Neutrophil (primary cell): Measurements from ENCODE around the gene KBTBD12.

ENCODE experiments used
- H3K27ac ChIP-seq: fragments of 200-600 bp; sonication (generic); 2 replicates; pipeline ENCODE4 v1.5.1; 2016; ENCODE audit warnings: mild to moderate bottlenecking, moderate library complexity
- H3K27me3 ChIP-seq: fragments of 200-600 bp; sonication (generic); 2 replicates; pipeline ENCODE4 v1.6.0; 2016; ENCODE audit warnings: mild to moderate bottlenecking
- H3K36me3 ChIP-seq: fragments of 200-600 bp; sonication (generic); 2 replicates; pipeline ENCODE4 v1.5.1; 2017
- H3K4me1 ChIP-seq, 2 experiments: fragments of 200-600 bp in 1 of 2; sonication (generic) in 1 of 2; 1 replicate in 1 of 2; 2 replicates in 1 of 2; pipeline versions ENCODE4 v1.5.1 to v1.6.1; 2013 to 2016; ENCODE audit warnings: low read depth in 1 of 2, low read length in 1 of 2, mild to moderate bottlenecking in 1 of 2, moderate library complexity in 1 of 2; ENCODE audit not compliant: control insufficient read depth in 1 of 2, insufficient read depth in 1 of 2
- H3K4me3 ChIP-seq, 2 experiments: fragments of 200-600 bp in 1 of 2; sonication (generic) in 1 of 2; 1 replicate in 1 of 2; 2 replicates in 1 of 2; pipeline ENCODE4 v1.5.1; 2013 to 2016; ENCODE audit warnings: low read depth in 1 of 2, low read length in 1 of 2, mild to moderate bottlenecking in 1 of 2, moderate library complexity in 1 of 2
- H3K9me3 ChIP-seq: fragments of 200-600 bp; sonication (generic); 2 replicates; pipeline ENCODE4 v1.5.1; 2016
- CTCF ChIP-seq: fragments of 200-600 bp; sonication (generic); IDR thresholded peaks from 2 replicates; pipeline ENCODE4 v1.5.1; 2016; ENCODE audit warnings: antibody characterized with exemption

The KBTBD12 gene

GRCh38 chr3:128021768-128022372, 106.8 kb downstream of the KBTBD12 start:
- H3K4me3 ChIP-seq = no peak overlapping the region

GRCh38 chr3:128033102-128033501, 118.1 kb downstream of the KBTBD12 start:
- no peak overlapping the region for H3K4me3 ChIP-seq
- TF ChIP-seq CTCF = no peak
- no peaks in the 10 kb centered on the region for H3K36me3 ChIP-seq
- H3K9me3 ChIP-seq = no peaks in the 10 kb centered on the region
- H3K27ac ChIP-seq = no peak overlapping the region
- no peaks in the 10 kb centered on the region for H3K4me1 ChIP-seq
- no peaks in the 10 kb centered on the region for H3K27me3 ChIP-seq

More at GRCh38 chr3:128021768-128022372, 106.8 kb downstream of the KBTBD12 start:
- Histone ChIP-seq H3K9me3 (no peaks in the 10 kb centered on the region), H3K27ac (no peak overlapping the region), H3K27me3 (peaks cover 26% of the 10 kb centered on the region), H3K36me3 (no peaks in the 10 kb centered on the region), H3K4me1 (no peaks in the 10 kb centered on the region)
- no peak for TF ChIP-seq CTCF

- Histone ChIP-seq H3K27ac (no peak overlapping the region), H3K27me3 (peaks cover 13% of the 10 kb centered on the region), H3K9me3 (no peaks in the 10 kb centered on the region), H3K36me3 (no peaks in the 10 kb centered on the region), H3K4me1 (no peaks in the 10 kb centered on the region), H3K4me3 (no peak overlapping the region)
- no peak for TF ChIP-seq CTCF
Measured at GRCh38 chr3:128036119-128036518, 121.1 kb downstream of the KBTBD12 start.
